Measurements from ENCODE around the gene INPPL1.

The INPPL1 gene

DNA sequence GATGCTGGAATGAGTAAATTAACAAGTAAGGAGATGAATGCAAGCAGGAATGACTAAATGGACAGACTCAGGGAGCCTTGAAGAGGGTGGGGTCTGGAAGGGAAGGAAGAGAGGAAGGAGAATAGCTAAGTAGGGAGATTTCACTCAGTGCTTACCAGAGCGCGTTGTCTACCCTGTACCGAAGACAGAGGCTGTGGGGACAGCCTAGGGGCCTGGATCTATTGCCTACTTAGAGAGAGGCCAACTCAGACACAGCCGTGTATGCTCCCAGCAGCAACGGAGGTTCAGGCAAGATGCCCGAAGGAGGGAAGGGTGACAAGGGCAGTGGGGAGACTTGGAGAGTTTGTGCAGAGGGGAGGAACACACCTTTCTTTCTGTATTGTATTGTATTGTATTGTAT is 7.9 kb upstream of the INPPL1 start, which contains the start of gene FOLR2:
Gene FOLR2, plus strand, starts transcription at position 157 of the 400 bp plus-strand sequence. CDS start 1,791 bp downstream, outside the sequence.
- DNase-seq = no peak

DNA sequence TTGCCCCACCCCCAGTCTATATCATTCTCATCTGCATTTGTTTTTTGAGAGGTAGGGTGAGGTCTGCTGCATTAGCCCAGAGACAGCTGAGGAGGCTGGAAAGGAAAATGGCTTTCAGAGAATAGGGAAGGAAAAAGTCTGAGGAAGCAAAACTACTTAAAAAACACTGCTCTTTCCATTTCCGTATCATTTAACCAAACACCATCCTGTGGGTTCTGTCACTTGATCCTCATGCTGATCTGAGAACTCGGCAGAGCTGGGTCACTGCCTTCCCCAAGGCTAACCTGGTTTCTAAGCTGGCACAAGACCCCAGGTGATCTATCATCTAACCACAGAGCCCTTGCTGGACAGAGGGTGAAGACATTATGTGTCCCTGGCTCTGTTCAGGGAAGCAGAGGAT is 6.7 kb upstream of the INPPL1 start:
- no peak for DNase-seq

DNA sequence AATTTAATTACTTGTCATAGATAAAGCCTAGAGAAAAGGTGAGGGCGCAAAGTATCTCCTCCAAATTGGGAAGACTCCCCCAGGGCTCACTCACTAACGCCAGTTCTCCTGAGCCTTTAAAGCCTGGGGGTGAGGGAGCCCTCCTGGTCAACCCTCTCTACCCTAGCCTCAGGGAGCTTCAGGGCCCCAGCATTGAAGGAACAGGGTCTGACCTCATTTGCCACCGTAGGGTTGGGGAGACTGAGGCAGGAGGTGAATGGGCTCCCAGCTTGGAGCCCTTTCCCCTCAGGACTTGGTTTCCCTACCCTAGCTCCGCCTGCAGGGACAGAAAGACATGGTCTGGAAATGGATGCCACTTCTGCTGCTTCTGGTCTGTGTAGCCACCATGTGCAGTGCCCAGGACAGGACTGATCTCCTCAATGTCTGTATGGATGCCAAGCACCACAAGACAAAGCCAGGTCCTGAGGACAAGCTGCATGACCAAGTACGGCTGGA is 6.3 kb upstream of the INPPL1 start:
- no peak for DNase-seq

DNA sequence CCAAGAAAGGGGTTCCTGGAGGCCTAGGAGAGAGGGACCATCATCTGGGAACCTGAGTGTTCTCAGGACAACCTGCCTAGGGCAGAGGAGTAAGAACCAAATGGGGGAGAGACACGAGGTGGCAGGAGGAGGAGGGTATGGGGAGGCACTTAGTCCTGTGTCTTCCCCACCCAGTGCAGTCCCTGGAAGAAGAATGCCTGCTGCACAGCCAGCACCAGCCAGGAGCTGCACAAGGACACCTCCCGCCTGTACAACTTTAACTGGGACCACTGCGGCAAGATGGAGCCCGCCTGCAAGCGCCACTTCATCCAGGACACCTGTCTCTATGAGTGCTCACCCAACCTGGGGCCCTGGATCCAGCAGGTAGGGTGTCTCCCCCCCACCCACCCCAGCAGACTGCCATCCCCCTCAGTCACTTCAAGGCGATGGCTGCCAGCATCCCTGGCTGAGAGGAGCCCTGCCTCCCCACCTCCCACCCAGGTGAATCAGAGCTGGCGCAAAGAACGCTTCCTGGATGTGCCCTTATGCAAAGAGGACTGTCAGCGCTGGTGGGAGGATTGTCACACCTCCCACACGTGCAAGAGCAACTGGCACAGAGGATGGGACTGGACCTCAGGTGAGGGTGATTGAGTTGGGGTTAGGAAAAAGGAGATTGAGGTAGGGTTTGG is 3.7 kb upstream of the INPPL1 start:
- no peak for DNase-seq

DNA sequence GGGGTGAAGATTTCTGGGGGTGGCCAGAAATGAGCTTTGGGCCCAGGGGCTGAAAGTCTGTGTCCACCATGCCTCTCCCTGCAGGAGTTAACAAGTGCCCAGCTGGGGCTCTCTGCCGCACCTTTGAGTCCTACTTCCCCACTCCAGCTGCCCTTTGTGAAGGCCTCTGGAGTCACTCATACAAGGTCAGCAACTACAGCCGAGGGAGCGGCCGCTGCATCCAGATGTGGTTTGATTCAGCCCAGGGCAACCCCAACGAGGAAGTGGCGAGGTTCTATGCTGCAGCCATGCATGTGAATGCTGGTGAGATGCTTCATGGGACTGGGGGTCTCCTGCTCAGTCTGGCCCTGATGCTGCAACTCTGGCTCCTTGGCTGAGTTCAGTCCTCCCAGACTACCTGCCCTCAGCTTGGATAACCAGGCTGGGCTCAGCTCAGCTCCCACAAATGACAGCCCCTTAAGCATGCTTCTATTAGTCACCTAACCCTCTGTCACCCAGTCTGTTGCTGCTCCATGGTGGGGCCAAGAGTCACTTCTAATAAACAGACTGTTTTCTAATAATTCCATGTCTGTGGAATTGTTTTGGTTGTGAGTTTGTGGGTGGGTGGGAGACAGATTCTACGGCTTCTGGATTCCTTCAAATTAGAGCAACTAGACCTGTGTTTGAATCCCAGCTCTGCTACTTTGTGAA is 3.0 kb upstream of the INPPL1 start:
- DNase-seq = no peak

- DNase-seq = no peak
Measured at GRCh38 chr11:72222106-72222891, 2.3 kb upstream of the INPPL1 start.

DNA sequence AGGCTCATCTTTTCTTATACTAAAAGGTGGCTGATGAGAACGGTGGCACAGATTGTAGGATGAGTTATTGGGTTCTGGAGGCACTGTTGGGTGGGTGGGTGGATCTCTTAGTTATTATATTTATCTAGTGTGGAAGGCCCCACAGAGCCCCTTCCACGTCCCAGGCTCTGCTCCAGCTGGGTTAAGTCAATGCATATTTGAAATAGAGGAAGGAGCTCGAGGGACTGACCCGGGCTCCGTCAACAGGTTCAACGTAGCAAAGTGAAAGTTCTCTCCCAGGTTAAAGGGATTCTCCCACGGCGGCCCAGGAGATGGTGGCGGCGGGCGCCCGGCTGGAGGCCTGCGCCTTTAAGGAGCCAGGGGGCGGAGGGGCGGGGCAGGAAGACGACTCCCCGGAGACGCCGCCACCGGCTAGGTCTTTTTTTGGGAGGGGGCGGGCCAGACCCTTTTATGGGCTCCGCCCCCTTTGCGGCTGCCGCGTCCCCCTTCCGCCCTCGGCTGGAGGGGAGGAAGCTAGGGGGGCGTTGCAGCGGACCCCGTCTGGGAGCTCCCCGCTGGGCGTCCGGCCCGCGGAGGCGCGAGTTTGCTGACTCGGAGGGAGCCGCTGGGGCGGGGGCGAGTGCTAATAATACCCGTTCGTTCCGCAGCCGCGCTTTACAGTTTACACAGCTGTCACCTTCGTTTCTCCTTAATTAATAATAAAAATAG is 1.5 kb upstream of the INPPL1 start:
- DNase-seq = peak; percentile 95

DNA sequence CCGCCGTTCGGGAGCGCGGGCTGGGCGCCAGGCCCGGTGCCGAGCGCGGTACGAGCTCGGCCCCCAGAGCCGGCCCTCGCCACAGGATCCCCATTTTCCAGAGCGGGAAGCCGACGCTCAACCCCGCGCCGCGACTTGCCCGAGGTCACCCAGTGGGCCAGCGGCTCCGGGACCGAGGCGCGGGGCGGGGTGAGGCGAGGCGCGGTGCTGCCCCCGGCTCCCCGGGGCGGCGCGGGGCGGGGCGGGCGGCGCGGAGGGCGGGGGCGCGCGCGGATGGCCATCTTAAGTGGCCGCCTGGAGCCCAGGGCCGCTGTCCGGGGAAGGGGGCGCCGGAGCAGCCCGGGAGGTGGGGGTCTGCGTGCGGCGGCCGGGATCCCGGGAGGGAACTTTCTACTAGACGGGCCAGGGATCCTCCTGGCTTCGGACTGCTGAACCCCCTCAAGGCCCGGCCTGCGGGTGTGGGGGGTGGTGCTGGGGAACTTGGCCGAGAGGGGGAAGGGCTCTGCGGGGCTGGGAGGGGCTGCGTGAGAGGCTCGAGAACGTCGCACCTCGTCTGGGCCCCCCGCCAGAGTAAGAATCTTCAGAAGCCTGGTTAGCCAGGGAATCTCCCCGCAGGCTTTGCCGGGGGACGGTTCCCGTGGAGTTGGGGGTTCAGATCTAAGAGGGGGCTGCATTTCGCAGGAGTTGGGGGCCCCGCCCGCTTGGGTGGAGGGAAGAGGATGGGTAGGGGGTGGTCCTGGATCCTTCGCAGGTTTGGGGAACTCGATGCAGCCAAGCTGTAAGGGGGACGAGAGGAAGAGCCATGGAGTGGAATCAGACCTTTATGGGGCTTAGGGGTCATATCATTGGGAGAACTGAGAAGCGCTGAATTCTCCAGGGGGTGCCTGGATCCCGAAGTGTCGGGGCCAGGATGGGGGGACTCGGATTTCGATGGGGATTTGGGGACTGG is 678 bp upstream of the INPPL1 start:
- DNase-seq = peak; percentile 65

- peak; percentile 28 for DNase-seq
Measured at GRCh38 chr11:72225411-72225951, 914 bp downstream of the INPPL1 start.

GRCh38 chr11:72226701-72227100 is 2.1 kb downstream of the INPPL1 start:
- no peak for DNase-seq

DNA sequence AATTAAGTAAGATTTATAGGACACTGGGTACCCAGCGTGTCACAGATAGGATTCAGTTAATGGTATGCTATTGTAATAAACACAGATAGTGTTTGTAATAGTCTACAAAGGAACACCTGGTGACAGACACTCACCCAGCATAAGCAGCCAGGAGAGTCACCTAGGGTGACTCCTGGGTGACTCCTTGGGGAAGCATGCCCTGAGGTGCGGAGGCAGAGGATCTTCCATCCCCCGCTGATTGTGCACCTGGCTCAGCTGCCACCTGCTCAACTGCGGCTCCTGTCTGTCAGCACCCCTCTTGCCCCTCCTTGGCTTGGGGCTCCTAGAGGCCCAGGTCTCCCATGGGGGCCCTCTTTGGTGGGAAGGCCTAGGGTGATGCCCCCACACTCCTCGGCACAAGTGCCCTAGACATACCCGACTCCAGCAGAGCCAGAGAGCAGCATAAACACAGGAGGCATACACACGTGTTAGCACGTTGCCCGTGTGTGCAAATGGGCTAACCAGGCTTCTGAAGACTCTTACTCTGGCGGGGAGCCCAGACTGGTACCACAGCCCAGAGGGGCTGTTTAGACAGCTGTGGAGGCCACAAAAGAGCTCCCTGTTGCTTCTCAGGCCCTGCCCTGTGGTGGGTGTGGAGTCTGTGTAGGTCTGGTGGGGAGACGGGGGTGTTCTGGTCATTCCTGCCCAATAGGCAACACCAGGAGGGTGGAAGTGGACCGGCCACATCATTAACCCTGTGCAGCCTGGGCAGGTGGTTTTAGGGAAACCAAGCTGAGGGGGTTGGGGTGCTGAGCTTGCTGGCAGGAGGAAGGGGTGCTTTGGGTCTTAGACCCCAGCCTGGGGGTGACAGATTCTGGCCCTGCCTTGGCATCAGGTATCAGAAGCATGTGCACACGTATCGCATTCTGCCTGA is 3.0 kb downstream of the INPPL1 start:
- DNase-seq = no peak

DNA sequence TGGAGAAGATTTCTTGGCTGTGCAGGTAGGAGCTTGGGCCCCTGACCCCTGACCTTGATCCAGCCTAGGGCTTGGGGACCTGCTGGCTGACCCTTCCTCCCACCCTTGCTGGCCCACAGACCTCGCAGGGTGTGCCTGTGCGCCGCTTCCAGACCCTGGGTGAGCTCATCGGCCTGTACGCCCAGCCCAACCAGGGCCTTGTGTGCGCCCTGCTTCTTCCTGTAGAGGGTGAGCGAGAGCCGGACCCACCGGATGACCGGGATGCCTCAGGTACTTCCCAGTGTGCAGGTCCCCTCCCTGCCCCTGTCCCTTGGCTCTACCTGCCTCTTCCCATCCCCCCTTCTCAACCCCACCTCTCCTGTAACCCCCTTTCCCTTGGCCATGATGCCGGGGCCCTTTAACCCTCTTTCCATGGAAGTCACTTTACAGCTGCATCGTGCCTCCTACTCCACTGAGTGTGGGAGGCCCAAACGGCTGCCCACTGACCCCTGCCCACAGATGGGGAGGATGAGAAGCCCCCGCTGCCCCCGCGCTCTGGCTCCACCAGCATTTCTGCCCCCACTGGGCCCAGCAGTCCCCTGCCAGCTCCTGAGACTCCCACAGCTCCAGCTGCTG is 3.8 kb downstream of the INPPL1 start:
- no peak for DNase-seq

DNA sequence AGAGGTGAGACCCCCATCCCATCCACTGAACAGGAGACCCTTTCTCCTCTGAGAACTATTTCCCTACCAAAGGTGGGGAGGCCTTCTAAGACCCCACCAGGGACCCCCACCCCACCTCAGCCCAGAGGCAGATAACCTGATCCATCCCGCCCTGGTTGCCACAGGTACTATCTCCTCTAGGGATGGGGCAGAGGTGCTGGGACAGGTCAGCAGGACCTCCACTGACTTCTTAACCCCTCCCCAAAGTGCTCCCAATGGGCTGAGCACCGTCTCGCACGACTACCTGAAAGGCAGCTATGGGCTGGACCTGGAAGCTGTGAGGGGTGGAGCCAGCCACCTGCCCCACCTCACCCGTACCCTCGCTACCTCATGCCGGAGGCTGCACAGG is 4.3 kb downstream of the INPPL1 start:
- DNase-seq = no peak

GRCh38 chr11:72229336-72229924 is 4.9 kb downstream of the INPPL1 start:
- no peak for DNase-seq

GRCh38 chr11:72229925-72230763 is 5.6 kb downstream of the INPPL1 start:
- no peak for DNase-seq

GRCh38 chr11:72230764-72231365 is 6.3 kb downstream of the INPPL1 start:
- DNase-seq = no peak

DNA sequence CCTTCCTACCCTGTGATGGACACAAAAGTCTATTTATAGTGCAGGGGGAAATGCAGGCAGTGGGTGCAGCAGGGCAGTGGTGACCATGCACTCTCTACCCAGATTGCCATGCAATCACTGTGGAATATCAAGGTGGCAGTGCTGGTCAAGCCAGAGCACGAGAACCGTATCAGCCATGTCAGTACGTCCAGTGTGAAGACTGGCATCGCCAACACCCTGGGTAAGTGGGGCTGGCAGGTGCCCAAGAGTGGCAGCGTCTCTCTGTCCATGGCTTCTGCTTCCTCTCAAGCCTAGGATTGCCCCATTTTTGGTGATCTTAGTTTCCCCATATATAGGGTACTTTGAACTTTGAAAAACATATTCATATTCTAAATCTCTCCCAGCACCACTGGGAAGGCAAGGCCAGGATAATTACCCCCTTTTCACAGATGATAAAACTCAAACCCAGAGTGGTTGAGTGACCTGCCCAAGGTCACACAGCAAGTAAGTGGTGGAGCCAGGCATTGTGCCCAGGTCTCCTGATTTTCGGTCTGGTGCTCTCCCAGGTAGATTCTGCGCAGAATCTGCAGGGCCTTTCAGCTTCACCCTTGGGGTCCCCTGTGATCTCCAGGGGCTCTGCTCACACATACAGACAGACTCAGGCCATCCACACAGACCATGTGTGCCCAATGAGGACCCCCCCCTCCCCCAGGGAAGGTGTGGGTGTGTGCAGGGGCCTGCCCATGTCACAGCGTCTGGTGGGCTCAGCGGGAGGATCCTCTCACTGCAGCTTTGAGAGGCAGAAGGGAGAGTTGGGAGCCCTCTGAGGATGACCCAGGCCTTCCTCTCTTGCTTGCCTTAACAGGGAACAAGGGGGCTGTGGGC is 7.1 kb downstream of the INPPL1 start:
- no peak for DNase-seq

Data from stimulated activated naive CD4-positive, alpha-beta T cell treated with Interleukin-2 at 50 U/mL for 16 hours (primary cell).